Neural cell (in vitro differentiated cells): ENCODE data around the gene NRG3. TPM values are rescaled to one million over a fixed set of nuclear protein-coding genes. Genes with fewer than 3 reads are reported as not detected.

Experiments
- H2AFZ ChIP-seq: fragments of 200-600, 300-800 bp; sonication (generic), shearing (Covaris generic); 2 replicates; pipeline ENCODE4 v1.6.0; 2014; ENCODE audit warnings: low read depth, mild to moderate bottlenecking, antibody characterized with exemption, low read length, moderate library complexity
- H3F3A ChIP-seq: fragments of 200-600 bp; shearing (Covaris generic); 2 replicates; pipeline ENCODE4 v1.6.1; 2016; ENCODE audit warnings: mild to moderate bottlenecking, moderate library complexity, mixed read lengths, antibody characterized with exemption, low read length; ENCODE audit not compliant: insufficient read depth, poor library complexity, severe bottlenecking
- H3K27ac ChIP-seq: fragments of 200-600, 300-800 bp; sonication (generic), shearing (Covaris generic); 2 replicates; pipeline ENCODE4 v1.5.1; 2014; ENCODE audit warnings: mild to moderate bottlenecking, low read length, moderate library complexity
- H3K27me3 ChIP-seq: fragments of 300-800, 200-600 bp; sonication (generic), shearing (Covaris generic); 2 replicates; pipeline ENCODE4 v1.6.0; 2014; ENCODE audit warnings: mild to moderate bottlenecking, low read depth, low read length, moderate library complexity; ENCODE audit not compliant: insufficient read depth
- H3K36me3 ChIP-seq: fragments of 300-800, 200-600 bp; sonication (generic), shearing (Covaris generic); 2 replicates; pipeline ENCODE4 v1.5.1; 2014; ENCODE audit warnings: mild to moderate bottlenecking, antibody characterized with exemption, low read length, moderate library complexity; ENCODE audit not compliant: insufficient read depth
- H3K4me2 ChIP-seq: fragments of 300-800, 200-600 bp; sonication (generic), shearing (Covaris generic); 2 replicates; pipeline ENCODE4 v1.6.0; 2014; ENCODE audit warnings: mild to moderate bottlenecking, low read length
- H3K4me3 ChIP-seq: fragments of 300-800, 200-600 bp; sonication (generic), shearing (Covaris generic); 2 replicates; pipeline ENCODE4 v1.5.1; 2014; ENCODE audit warnings: mild to moderate bottlenecking, low read length, moderate library complexity
- H3K79me2 ChIP-seq: fragments of 200-600 bp; shearing (Covaris generic); replicated peaks from 2 replicates; pipeline ENCODE4 v1.6.0; 2014; ENCODE audit warnings: mild to moderate bottlenecking, low read length, moderate library complexity; ENCODE audit not compliant: insufficient read depth
- H3K9ac ChIP-seq: fragments of 300-800, 200-600 bp; sonication (generic), shearing (Covaris generic); 2 replicates; pipeline ENCODE4 v1.6.1; 2016; ENCODE audit warnings: mild to moderate bottlenecking, low read length, mixed read lengths
- H3K9me2 ChIP-seq: fragments of 200-600 bp; shearing (Covaris generic); 2 replicates; pipeline ENCODE4 v1.6.1; 2016; ENCODE audit warnings: mild to moderate bottlenecking, low read length, mixed read lengths; ENCODE audit not compliant: insufficient read depth
- H3K9me3 ChIP-seq: fragments of 200-600, 300-800 bp; sonication (generic), shearing (Covaris generic); 2 replicates; pipeline ENCODE4 v1.6.1; 2016; ENCODE audit warnings: mild to moderate bottlenecking, mixed run types, low read length, moderate library complexity, mixed read lengths
- H4K20me1 ChIP-seq: fragments of 200-600 bp; shearing (Covaris generic); 2 replicates; pipeline ENCODE4 v1.6.1; 2016; ENCODE audit warnings: mild to moderate bottlenecking, mixed run types; ENCODE audit not compliant: insufficient read depth
- EP300 ChIP-seq: fragments of 450-650 bp; conservative IDR thresholded peaks from 2 replicates; pipeline ENCODE4 v1.6.1; 2014; ENCODE audit warnings: antibody characterized with exemption, mild to moderate bottlenecking, moderate library complexity; ENCODE audit not compliant: poor library complexity, severe bottlenecking
- EZH2 ChIP-seq: fragments of 200-600, 300-800 bp; shearing (Covaris generic), sonication (generic); IDR thresholded peaks from 2 replicates; pipeline ENCODE4 v1.6.1; 2014; ENCODE audit warnings: antibody characterized with exemption, low read length, borderline replicate concordance, mild to moderate bottlenecking; ENCODE audit not compliant: insufficient read depth, poor library complexity, severe bottlenecking
- MXI1 ChIP-seq: fragments of 450-650 bp; conservative IDR thresholded peaks from 2 replicates; pipeline ENCODE4 v1.6.1; 2014; ENCODE audit warnings: antibody characterized with exemption, mild to moderate bottlenecking; ENCODE audit not compliant: poor library complexity, severe bottlenecking
- POLR2AphosphoS5 ChIP-seq: IDR thresholded peaks from 2 replicates; pipeline ENCODE4 v1.6.1; 2012
- RAD21 ChIP-seq: fragments of 450-650 bp; conservative IDR thresholded peaks from 2 replicates; pipeline ENCODE4 v1.6.1; 2014; ENCODE audit warnings: antibody characterized with exemption, mild to moderate bottlenecking, moderate library complexity
- SMC3 ChIP-seq: fragments of 450-650 bp; conservative IDR thresholded peaks from 2 replicates; pipeline ENCODE4 v1.6.1; 2014; ENCODE audit warnings: antibody characterized with exemption, mild to moderate bottlenecking, moderate library complexity; ENCODE audit not compliant: poor library complexity
- TAF1 ChIP-seq: IDR thresholded peaks from 2 replicates; pipeline ENCODE4 v1.6.1; 2012; ENCODE audit warnings: low read depth
- polyA plus RNA-seq: library from polyadenylated mRNA; depleted of rRNA; stranded (reverse); fragments of >200 nt; gene quantifications from 2 replicates; pipeline ENCODE4 v1.2.3, GENCODE V29; 2014
- TF ChIP-seq, protein P1 (sequence below): IDR thresholded peaks from 2 replicates; pipeline ENCODE4 v1.6.1; 2012; ENCODE audit warnings: borderline replicate concordance
- TF ChIP-seq, protein P2 (sequence below): fragments of 450-650 bp; IDR thresholded peaks from 2 replicates; pipeline ENCODE4 v1.5.1; 2014; ENCODE audit warnings: antibody characterized with exemption, mild to moderate bottlenecking, moderate library complexity; ENCODE audit not compliant: poor library complexity, severe bottlenecking

The NRG3 gene
- polyA plus RNA-seq, 1 donor from 2014 or later, result 14.0 TPM

DNA sequence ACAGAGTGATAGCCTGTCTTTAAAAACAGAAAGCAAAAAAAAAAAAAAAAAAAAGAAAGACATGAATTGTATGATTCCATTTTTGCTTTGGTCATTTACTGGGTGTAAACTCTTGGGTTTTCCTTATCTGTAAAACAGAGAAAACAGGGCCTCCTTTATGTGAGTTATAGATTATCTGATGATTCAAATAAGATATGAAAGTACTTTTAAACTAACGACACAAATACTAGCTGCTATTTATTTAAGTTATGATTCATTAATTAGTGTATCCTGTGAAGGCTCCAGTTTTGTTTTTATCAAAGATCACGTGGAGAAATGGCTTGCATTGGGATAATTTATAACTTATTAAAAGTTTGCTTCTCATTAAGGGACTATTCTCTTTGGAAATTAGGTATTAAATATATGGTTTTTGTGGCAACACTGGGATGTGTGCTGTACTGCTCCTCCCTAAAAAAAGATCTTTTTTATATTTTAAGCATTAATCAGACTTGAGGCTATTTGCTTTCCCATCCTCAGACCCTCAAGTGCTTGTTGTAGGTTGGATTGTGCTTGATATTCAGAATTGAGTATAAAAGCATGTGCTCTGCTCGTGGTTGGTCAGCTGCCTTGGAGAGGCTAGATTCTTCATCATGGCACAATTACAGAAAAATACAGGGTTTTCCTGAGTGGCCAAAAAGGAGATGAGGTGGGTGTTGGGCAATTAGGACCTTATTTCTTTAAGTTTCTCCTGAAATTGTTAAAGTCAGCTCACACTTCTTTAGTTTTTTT is 39.9 kb downstream of the NRG3 start:
- Histone ChIP-seq H3K9me2 (no peaks in the 10 kb centered on the region), H3K4me3 (no peak overlapping the region), H3K9me3 (no peaks in the 10 kb centered on the region), H2AFZ (no peak overlapping the region), H4K20me1 (no peaks in the 10 kb centered on the region), H3K27ac (no peak overlapping the region), H3K36me3 (no peaks in the 10 kb centered on the region), H3K9ac (no peak overlapping the region), H3K79me2 (no peaks in the 10 kb centered on the region), H3F3A (no peaks in the 10 kb centered on the region), H3K27me3 (no peaks in the 10 kb centered on the region), H3K4me2 (no peak overlapping the region)
- TF ChIP-seq POLR2AphosphoS5 (no peak), MXI1 (no peak), TAF1 (no peak)

- Histone ChIP-seq H3K9me2 (no peaks in the 10 kb centered on the region), H3K79me2 (no peaks in the 10 kb centered on the region), H3K36me3 (no peaks in the 10 kb centered on the region), H3K27me3 (no peaks in the 10 kb centered on the region), H3K4me2 (no peak overlapping the region), H3K27ac (no peak overlapping the region), H3K4me3 (no peak overlapping the region), H3K9me3 (no peaks in the 10 kb centered on the region), H3K9ac (no peak overlapping the region), H2AFZ (no peak overlapping the region), H4K20me1 (no peaks in the 10 kb centered on the region), H3F3A (no peaks in the 10 kb centered on the region)
- TF ChIP-seq EP300 (no peak), RAD21 (no peak), MXI1 (no peak), POLR2AphosphoS5 (no peak), TAF1 (no peak), SMC3 (no peak), EZH2 (no peak)
- TF ChIP-seq, protein P1, sequence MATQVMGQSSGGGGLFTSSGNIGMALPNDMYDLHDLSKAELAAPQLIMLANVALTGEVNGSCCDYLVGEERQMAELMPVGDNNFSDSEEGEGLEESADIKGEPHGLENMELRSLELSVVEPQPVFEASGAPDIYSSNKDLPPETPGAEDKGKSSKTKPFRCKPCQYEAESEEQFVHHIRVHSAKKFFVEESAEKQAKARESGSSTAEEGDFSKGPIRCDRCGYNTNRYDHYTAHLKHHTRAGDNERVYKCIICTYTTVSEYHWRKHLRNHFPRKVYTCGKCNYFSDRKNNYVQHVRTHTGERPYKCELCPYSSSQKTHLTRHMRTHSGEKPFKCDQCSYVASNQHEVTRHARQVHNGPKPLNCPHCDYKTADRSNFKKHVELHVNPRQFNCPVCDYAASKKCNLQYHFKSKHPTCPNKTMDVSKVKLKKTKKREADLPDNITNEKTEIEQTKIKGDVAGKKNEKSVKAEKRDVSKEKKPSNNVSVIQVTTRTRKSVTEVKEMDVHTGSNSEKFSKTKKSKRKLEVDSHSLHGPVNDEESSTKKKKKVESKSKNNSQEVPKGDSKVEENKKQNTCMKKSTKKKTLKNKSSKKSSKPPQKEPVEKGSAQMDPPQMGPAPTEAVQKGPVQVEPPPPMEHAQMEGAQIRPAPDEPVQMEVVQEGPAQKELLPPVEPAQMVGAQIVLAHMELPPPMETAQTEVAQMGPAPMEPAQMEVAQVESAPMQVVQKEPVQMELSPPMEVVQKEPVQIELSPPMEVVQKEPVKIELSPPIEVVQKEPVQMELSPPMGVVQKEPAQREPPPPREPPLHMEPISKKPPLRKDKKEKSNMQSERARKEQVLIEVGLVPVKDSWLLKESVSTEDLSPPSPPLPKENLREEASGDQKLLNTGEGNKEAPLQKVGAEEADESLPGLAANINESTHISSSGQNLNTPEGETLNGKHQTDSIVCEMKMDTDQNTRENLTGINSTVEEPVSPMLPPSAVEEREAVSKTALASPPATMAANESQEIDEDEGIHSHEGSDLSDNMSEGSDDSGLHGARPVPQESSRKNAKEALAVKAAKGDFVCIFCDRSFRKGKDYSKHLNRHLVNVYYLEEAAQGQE, result no peak
- TF ChIP-seq, protein P2, sequence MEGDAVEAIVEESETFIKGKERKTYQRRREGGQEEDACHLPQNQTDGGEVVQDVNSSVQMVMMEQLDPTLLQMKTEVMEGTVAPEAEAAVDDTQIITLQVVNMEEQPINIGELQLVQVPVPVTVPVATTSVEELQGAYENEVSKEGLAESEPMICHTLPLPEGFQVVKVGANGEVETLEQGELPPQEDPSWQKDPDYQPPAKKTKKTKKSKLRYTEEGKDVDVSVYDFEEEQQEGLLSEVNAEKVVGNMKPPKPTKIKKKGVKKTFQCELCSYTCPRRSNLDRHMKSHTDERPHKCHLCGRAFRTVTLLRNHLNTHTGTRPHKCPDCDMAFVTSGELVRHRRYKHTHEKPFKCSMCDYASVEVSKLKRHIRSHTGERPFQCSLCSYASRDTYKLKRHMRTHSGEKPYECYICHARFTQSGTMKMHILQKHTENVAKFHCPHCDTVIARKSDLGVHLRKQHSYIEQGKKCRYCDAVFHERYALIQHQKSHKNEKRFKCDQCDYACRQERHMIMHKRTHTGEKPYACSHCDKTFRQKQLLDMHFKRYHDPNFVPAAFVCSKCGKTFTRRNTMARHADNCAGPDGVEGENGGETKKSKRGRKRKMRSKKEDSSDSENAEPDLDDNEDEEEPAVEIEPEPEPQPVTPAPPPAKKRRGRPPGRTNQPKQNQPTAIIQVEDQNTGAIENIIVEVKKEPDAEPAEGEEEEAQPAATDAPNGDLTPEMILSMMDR, result no peak
Observed at GRCh38 chr10:81915504-81915897, 40.5 kb downstream of the NRG3 start.
